Left renal pelvis (tissue), 4 donors: ENCODE data around the gene ADCY4. TPM values are rescaled to one million over a fixed set of nuclear protein-coding genes. Genes with fewer than 3 reads are reported as not detected.
"Not testable (repeated sequence)": the region's sequence is repeated elsewhere in the genome, so short reads cannot be mapped to it uniquely, and the experiment has no call there.

Experiments used
- DNase-seq, 4 donors: peaks; one replicate each; pipeline ENCODE4 v3.0.0-alpha.2; 2013; ENCODE audit warnings: low read depth in 4 of 4, low spot score in 3 of 4
- polyA plus RNA-seq, 4 donors: library from polyadenylated mRNA; unstranded; fragments of 120-200 nt; gene quantifications; one replicate each; pipeline ENCODE4 v1.2.1, GENCODE V29; 2013; ENCODE audit not compliant: insufficient read length in 4 of 4

The ADCY4 gene
- polyA plus RNA-seq: 10 to 100 TPM in 3 of 4 donors, 1 to 10 TPM in 1; 8.4 to 23.3 (median 20.0) TPM

GRCh38 chr14:24334431-24335291, at the start of gene ADCY4:
ADCY4 (minus strand) TSS chr14:24335071; CDS start chr14:24334652, 419 bp downstream.
- DNase-seq: no peak

- no peak for DNase-seq
Observed at GRCh38 chr14:24384169-24384568, 49.3 kb upstream of the ADCY4 start.

GRCh38 chr14:24382064-24382371, 47.1 kb upstream of the ADCY4 start:
- DNase-seq: peak in 1 of 4 donors; percentile 52

GRCh38 chr14:24381363-24382063, 46.6 kb upstream of the ADCY4 start:
- DNase-seq: no peak

- no peak for DNase-seq
Observed at GRCh38 chr14:24379907-24380730, 45.2 kb upstream of the ADCY4 start.

- DNase-seq: no peak
Observed at GRCh38 chr14:24378981-24379906, 44.4 kb upstream of the ADCY4 start.

- no peak for DNase-seq
Observed at GRCh38 chr14:24378327-24378726, 43.5 kb upstream of the ADCY4 start.

- DNase-seq: no peak
Observed at GRCh38 chr14:24377657-24378056, 42.8 kb upstream of the ADCY4 start.

GRCh38 chr14:24377126-24377525, 42.3 kb upstream of the ADCY4 start:
- no peak for DNase-seq

GRCh38 chr14:24376448-24377070, 41.7 kb upstream of the ADCY4 start:
- DNase-seq: no peak

- no peak for DNase-seq
Observed at GRCh38 chr14:24372701-24373416, 38.0 kb upstream of the ADCY4 start.

GRCh38 chr14:24371605-24372004, 36.7 kb upstream of the ADCY4 start:
- DNase-seq: not testable (repeated sequence)

- no peak for DNase-seq
Observed at GRCh38 chr14:24370748-24371147, 35.9 kb upstream of the ADCY4 start.

- no peak for DNase-seq
Observed at GRCh38 chr14:24369907-24370687, 35.2 kb upstream of the ADCY4 start.

- DNase-seq: no peak
Observed at GRCh38 chr14:24369463-24369862, 34.6 kb upstream of the ADCY4 start.

- peak in 3 of 4 donors; percentile 47 to 69 (median 59) for DNase-seq
Observed at GRCh38 chr14:24368562-24369252, 33.8 kb upstream of the ADCY4 start.

GRCh38 chr14:24368212-24368561, 33.3 kb upstream of the ADCY4 start:
- no peak for DNase-seq
